Body of pancreas (tissue), 4 donors: ENCODE data around the gene BMP8A.

ENCODE experiments used
- POLR2A ChIP-seq, 3 donors: fragments of 450-650 bp; IDR thresholded peaks; one replicate each; pipeline ENCODE4 v1.6.1; 2016; ENCODE audit warnings: antibody characterized with exemption in 3 of 3, mild to moderate bottlenecking in 2 of 3
- TF ChIP-seq, protein P1 (sequence below), 7 experiments: fragments of 450-650 bp in 4 of 7; fragments of 200-600 bp in 3 of 7; sonication (generic) in 3 of 7; IDR thresholded peaks; one replicate each; pipeline ENCODE4 v1.5.1; 2016 to 2019; ENCODE audit warnings: antibody characterized with exemption in 7 of 7

DNA sequence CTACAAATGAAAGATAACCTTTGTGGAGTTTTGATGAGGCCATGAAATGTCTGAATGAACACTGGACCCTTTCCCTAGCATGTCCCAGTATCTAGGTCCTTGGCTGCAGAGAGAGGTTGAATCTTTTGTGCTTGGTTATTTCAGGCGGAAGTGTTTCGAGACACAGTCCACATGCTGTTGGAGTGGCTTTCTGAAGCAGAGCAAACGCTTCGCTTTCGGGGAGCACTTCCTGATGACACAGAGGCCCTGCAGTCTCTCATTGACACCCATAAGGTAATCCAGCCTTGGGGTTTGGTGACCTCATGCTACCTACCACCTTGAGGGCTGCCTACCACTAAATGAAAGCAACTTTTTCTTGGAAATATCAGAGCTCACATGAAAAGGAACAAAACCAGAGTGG, 38.9 kb upstream of the BMP8A start:
- TF ChIP-seq, protein P1, sequence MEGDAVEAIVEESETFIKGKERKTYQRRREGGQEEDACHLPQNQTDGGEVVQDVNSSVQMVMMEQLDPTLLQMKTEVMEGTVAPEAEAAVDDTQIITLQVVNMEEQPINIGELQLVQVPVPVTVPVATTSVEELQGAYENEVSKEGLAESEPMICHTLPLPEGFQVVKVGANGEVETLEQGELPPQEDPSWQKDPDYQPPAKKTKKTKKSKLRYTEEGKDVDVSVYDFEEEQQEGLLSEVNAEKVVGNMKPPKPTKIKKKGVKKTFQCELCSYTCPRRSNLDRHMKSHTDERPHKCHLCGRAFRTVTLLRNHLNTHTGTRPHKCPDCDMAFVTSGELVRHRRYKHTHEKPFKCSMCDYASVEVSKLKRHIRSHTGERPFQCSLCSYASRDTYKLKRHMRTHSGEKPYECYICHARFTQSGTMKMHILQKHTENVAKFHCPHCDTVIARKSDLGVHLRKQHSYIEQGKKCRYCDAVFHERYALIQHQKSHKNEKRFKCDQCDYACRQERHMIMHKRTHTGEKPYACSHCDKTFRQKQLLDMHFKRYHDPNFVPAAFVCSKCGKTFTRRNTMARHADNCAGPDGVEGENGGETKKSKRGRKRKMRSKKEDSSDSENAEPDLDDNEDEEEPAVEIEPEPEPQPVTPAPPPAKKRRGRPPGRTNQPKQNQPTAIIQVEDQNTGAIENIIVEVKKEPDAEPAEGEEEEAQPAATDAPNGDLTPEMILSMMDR (IDR thresholded peaks at IDR 0.05), result no peak
- TF ChIP-seq POLR2A (IDR thresholded peaks at IDR 0.05), result no peak
